Stimulated activated CD4-positive, alpha-beta T cell treated with anti-CD3 and anti-CD28 coated beads, Interleukin-12 subunit alpha, Interleukin-12 subunit beta, amount 100 ng/mL, for 48 hours (primary cell): ENCODE data around the gene CCRL2.
"Not testable (repeated sequence)": the region's sequence is repeated elsewhere in the genome, so short reads cannot be mapped to it uniquely, and the experiment has no call there.

Experiments
- DNase-seq, 3 donors: peaks; one replicate each; pipeline ENCODE4 v3.0.0-alpha.2; 2020; ENCODE audit warnings: low read depth in 2 of 3, low spot score in 1 of 3

CCRL2 gene

GRCh38 chr3:46378426-46378942, 28.6 kb upstream of the CCRL2 start:
- DNase-seq, result peak; percentile 53 to 64 (median 62)

- DNase-seq, result no peak
Measured at GRCh38 chr3:46380471-46381221, 26.4 kb upstream of the CCRL2 start.

- no peak for DNase-seq
Measured at GRCh38 chr3:46381625-46382024, 25.4 kb upstream of the CCRL2 start.

GRCh38 chr3:46383211-46383950, 23.7 kb upstream of the CCRL2 start:
- DNase-seq, result no peak

- no peak for DNase-seq
Measured at GRCh38 chr3:46383951-46384330, 23.1 kb upstream of the CCRL2 start.

GRCh38 chr3:46386205-46386604, 20.9 kb upstream of the CCRL2 start:
- DNase-seq, result no peak

- not testable (repeated sequence) for DNase-seq
Measured at GRCh38 chr3:46388847-46389246, 18.2 kb upstream of the CCRL2 start.

- no peak for DNase-seq
Measured at GRCh38 chr3:46389306-46389705, 17.8 kb upstream of the CCRL2 start.

- not testable (repeated sequence) for DNase-seq
Measured at GRCh38 chr3:46391526-46391925, 15.5 kb upstream of the CCRL2 start.

- no peak for DNase-seq
Measured at GRCh38 chr3:46393011-46393410, 14.0 kb upstream of the CCRL2 start.

GRCh38 chr3:46393554-46394434, 13.3 kb upstream of the CCRL2 start:
- DNase-seq, result no peak

GRCh38 chr3:46395210-46395661, 11.8 kb upstream of the CCRL2 start:
- DNase-seq, result no peak

GRCh38 chr3:46395766-46396530, 11.1 kb upstream of the CCRL2 start:
- no peak for DNase-seq

GRCh38 chr3:46397111-46397510, 9.9 kb upstream of the CCRL2 start:
- DNase-seq, result no peak

- DNase-seq, result no peak
Measured at GRCh38 chr3:46398186-46398955, 8.7 kb upstream of the CCRL2 start.

GRCh38 chr3:46399098-46399497, 8.0 kb upstream of the CCRL2 start:
- DNase-seq, result no peak

GRCh38 chr3:46399557-46399956, 7.5 kb upstream of the CCRL2 start:
- DNase-seq, result no peak

- no peak for DNase-seq
Measured at GRCh38 chr3:46400000-46400734, 6.9 kb upstream of the CCRL2 start.

GRCh38 chr3:46400846-46401245, 6.2 kb upstream of the CCRL2 start:
- no peak for DNase-seq
